ENCODE data around the gene IFNL2. TPM values are rescaled to one million over a fixed set of nuclear protein-coding genes. Genes with fewer than 3 reads are reported as not detected.
"Not testable (repeated sequence)": the region's sequence is repeated elsewhere in the genome, so short reads cannot be mapped to it uniquely, and the experiment has no call there.

Gene IFNL2
- total RNA-seq, 1 donor from 2014 or later: not detected

DNA sequence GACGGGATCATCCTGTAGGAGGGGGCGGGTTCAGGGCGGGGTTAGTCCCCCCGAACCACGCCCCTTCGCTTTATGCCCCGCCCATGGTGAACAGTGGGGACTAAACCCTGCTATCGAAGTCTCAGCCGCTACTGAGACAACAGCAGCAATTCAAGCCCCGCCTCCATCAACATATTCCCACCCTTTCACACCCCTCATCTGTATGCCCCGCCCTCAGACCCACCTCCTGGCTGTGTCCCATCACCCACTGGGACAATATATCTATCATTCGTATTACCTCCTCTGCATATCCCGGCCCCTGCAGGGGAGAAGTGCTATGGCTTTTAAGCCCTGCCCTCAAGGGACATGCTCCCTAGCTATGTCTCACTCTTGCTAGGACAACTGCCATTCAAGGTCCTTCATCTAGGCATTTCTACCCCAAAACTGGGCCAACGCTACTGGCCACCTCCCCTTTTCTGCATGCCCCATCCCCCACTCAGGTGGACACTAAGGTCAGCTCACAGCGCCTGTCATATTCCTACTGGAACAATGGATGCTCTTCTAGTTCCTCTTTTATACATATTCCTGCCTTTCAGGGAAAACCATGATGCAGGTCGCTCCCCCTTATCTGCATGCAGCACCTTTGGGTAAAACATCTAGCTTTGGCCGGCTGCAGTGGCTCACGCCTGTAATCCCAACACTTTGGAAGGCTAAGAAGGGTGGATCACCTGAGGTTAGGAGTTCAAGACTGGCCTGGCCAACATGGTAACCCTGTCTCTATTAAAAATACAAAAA, 40.5 kb downstream of the IFNL2 start:
- ATAC-seq (ENCODE audit: poor library complexity): no peak
- no peak for DNase-seq
- intact Hi-C loops (cut with DNase I): no loop called here

DNA sequence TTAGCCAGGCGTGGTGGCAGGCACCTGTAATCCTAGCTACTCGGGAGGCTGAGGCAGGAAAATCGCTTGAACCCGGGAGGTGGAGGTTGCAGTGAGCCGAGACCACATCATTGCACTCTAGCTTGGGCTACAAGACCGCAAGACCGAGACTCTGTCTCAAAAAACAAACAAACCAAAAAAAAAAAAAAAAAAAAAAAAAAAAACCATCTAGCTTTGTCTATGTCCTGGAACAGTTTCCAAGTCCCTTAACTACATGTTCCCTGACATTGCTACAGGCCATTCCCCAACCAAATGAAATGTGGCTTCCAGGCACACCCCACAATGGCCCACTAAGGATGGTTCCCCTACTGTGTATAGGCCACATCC, 41.1 kb downstream of the IFNL2 start:
- DNase-seq; intact Hi-C loops (cut with DNase I); ATAC-seq (ENCODE audit: poor library complexity): not testable (repeated sequence)

GRCh38 chr19:39310558-39311311, 42.5 kb downstream of the IFNL2 start:
- DNase-seq: no peak
- no peak for ATAC-seq (ENCODE audit: poor library complexity)
- intact Hi-C loops (cut with DNase I): no loop called here

DNA sequence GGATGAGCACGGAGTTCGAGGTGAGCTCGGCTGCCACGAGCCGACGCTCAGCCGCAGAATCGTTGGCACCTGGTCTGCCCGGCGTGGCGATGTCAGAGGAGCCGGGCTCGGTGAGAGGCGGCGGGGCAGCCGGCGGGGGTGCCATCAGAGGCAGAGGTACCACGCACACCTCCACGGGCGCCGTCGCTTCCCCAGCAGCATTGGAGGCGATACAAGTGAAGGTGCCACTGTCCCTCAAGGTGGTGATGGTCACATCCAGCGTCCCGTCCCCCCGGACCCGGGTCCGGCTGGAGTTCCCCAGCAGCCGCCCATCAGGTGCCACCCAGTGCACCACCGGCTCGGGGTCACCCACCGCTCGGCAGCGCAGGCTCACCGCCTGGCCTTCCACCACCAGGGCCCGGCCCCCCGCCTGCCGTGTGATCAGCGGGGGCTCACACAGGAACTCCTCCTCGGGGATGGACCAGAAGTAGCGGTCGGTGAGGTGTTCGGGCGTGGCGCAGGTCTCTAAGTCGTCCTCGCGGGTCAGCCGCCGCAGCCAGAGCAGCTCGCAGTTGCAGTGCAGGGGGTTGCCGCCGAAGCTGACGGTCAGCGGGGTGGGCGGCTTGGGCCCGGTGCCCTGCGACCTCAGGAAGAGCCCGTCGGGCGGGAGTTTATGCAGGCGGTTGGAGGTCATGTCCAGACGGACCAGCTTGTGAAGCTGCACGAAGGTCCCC, 46.0 kb downstream of the IFNL2 start:
- intact Hi-C loops (cut with DNase I): no loop called here
- DNase-seq (no peak), ATAC-seq (ENCODE audit: poor library complexity) (no peak)

GRCh38 chr19:39315933-39316332, 47.7 kb downstream of the IFNL2 start:
- no peak for DNase-seq
- intact Hi-C loops (cut with DNase I): no loop called here
- ATAC-seq (ENCODE audit: poor library complexity): no peak

- no peak for DNase-seq
- intact Hi-C loops (cut with DNase I): no loop called here
- no peak for ATAC-seq (ENCODE audit: poor library complexity)
Measured at GRCh38 chr19:39316627-39317321, 48.6 kb downstream of the IFNL2 start.

GRCh38 chr19:39317476-39317875, 49.3 kb downstream of the IFNL2 start:
- no peak for DNase-seq
- intact Hi-C loops (cut with DNase I): no loop called here
- no peak for ATAC-seq (ENCODE audit: poor library complexity)

DNA sequence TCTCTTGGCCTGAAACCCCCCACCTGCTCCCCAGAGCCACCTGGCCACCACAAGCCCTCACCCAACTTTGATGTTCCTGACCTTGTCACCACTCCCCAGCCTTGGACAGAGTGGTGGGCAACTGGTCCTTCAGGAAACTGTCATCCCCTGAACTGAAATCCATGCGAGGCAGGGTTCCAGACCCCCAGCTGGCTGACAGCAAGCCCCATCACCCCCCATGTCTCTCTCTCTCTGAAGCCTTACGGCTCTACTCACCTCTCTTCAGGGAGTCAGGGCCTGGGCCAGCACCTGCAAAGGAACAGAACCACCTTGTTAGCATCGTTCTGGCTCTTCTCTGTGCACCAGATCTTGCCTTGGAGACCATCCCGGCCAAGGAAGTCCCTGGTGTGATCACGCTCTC, 49.9 kb downstream of the IFNL2 start:
- DNase-seq (no peak), ATAC-seq (ENCODE audit: poor library complexity) (no peak)
- intact Hi-C loops (cut with DNase I): no loop called here

DNA sequence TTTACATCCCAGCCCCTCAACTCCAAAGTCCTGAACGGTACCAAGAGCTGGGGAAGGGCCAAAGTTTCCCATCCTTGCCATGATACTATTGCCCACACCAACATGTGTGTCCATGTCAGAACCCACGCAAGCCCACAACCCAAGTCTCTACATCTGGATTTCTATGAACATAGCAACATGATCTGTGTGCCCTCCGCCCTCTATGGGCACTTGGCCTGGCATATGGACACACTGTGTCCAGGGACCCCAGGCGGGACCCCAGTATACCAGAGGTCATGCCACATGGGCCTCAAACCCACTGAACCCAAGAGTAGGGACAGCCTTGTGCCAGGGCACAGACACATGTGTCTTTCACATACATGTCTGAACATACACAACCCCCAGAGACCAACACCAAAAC, 50.5 kb downstream of the IFNL2 start:
- no peak for DNase-seq
- ATAC-seq (ENCODE audit: poor library complexity): no peak
- intact Hi-C loops (cut with DNase I): no loop called here

DNA sequence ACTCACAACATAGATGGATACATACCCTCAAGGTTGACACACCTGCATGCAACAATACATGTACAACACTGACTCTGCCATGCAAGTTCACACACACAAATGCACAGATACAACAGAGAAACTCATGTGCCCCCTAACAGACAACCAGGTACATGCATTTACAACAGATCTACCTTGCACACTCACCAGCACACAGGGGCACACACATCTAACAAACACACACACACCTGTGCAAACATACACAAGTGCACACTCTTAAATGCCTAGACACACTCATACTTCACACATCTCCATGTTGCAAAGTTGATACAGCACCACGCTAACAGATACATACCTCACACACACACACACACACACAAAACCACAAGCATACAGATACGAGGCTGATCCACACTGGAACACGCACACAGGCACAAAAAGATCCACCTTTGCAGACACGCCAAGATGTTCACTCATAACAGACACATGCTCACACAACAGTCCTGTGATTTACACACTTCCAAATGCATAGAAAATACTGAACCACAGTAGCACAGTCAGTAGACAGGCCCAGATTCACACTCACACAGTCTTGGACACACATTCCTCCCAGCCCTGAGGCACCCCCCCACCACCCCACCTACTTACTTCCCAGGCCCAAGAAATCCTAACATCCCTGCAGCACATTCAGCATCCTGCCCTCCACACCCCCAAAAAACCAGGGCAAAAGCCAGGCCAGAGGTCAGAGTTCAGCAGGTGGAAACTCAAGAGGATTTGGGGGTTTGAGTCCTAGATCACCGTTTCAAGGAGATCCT, 51.1 kb downstream of the IFNL2 start:
- intact Hi-C loops (cut with DNase I): no loop called here
- no peak for ATAC-seq (ENCODE audit: poor library complexity)

More for the DNA sequence above, 51.1 kb downstream of the IFNL2 start:
- no peak for DNase-seq

Other genes with a start within 250 kb of the IFNL2 start
- gene FBXO27, start 235.8 kb upstream of the IFNL2 start, total RNA-seq: 13.0 TPM
- gene ACP7, start 184.0 kb upstream of the IFNL2 start, total RNA-seq: not detected
- 14.0 TPM for gene PAK4, start 142.6 kb upstream of the IFNL2 start, total RNA-seq
- not detected for gene NCCRP1, start 71.4 kb upstream of the IFNL2 start, total RNA-seq
- gene SYCN, start 64.1 kb upstream of the IFNL2 start, total RNA-seq: not detected
- gene IFNL3, start 23.4 kb upstream of the IFNL2 start, total RNA-seq: not detected
- gene IFNL4, start 19.5 kb upstream of the IFNL2 start, total RNA-seq: not detected
- not detected for gene IFNL1, start 28.0 kb downstream of the IFNL2 start, total RNA-seq
- 0.40 TPM for gene LRFN1, start 52.5 kb downstream of the IFNL2 start, total RNA-seq
- gene GMFG, start 67.6 kb downstream of the IFNL2 start, total RNA-seq: 17.1 TPM
- gene SAMD4B, start 74.0 kb downstream of the IFNL2 start, total RNA-seq: 43.1 TPM
- 32.0 TPM for gene PAF1, start 122.7 kb downstream of the IFNL2 start, total RNA-seq
- 22.1 TPM for gene MED29, start 123.0 kb downstream of the IFNL2 start, total RNA-seq
- 44.9 TPM for gene ZFP36, start 138.5 kb downstream of the IFNL2 start, total RNA-seq
- 9.0 TPM for gene PLEKHG2, start 144.3 kb downstream of the IFNL2 start, total RNA-seq
- 1,176 TPM for gene RPS16, start 167.6 kb downstream of the IFNL2 start, total RNA-seq
- gene SUPT5H, start 177.2 kb downstream of the IFNL2 start, total RNA-seq: 82.6 TPM
- gene TIMM50, start 212.4 kb downstream of the IFNL2 start, total RNA-seq: 80.6 TPM
- gene DLL3, start 230.6 kb downstream of the IFNL2 start, total RNA-seq: not detected
- gene SELENOV, start 246.7 kb downstream of the IFNL2 start, total RNA-seq: not detected